Measurements from ENCODE around the gene SALL3. TPM values are rescaled to one million over a fixed set of nuclear protein-coding genes. Genes with fewer than 3 reads are reported as not detected.

SALL3 gene
- total and polyA plus RNA-seq, 2 experiments from 2014 or later, result 16.9 to 39.8 TPM

DNA sequence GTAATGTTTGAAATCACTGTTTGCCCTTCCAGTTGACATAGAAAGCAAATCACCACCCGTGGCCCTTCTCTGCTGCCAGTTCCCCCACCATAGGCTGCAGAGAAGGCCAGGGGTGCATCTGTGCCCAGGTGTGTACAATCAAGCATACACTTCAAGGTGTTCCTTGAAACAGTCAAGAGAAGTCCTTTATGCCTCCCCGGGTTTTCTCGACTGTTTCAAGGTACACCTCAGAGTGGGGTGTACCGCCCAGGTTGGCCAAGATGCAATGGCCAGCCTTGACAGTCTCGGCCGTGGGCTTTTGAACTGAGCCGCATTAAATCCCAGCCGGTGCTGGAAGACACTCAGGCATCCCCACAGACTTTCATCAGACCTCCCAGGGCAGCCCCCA is 68.6 kb downstream of the SALL3 start:
- H3K27me3 ChIP-seq (ENCODE audit: insufficient read depth), result no peaks in the 10 kb centered on the region
- no peaks in the 10 kb centered on the region for H3K9me2 ChIP-seq (ENCODE audit: insufficient read depth)
- H3K9me3 Mint-ChIP-seq, result peaks cover 11% of the 10 kb centered on the region
- H3K27ac Mint-ChIP-seq, result no peak overlapping the region
- H3K4me1 ChIP-seq (ENCODE audit: insufficient read depth), result no peaks in the 10 kb centered on the region
- TF ChIP-seq POLR2AphosphoS5 (IDR thresholded peaks at IDR 0.05; ENCODE audit: low read depth) (no peak), CREB1 (CRISPR knock-in tag; IDR thresholded peaks at IDR 0.05; ENCODE audit: low read depth) (no peak), EZH2phosphoT487 (IDR thresholded peaks at IDR 0.05; ENCODE audit: unreplicated experiment) (no peak), STAT1 (IDR thresholded peaks at IDR 0.05; ENCODE audit: unreplicated experiment) (no peak)
- H3K36me3 ChIP-seq (ENCODE audit: insufficient read depth), result no peaks in the 10 kb centered on the region
- no peak overlapping the region for H3K4me2 ChIP-seq
- DNase-seq (ENCODE audit: low spot score) (no peak), ATAC-seq (no peak)
- H3K27me3 Mint-ChIP-seq (ENCODE audit: insufficient read depth, low read depth, poor library complexity), result peaks cover 12% of the 10 kb centered on the region
- no peak overlapping the region for H2AFZ ChIP-seq
- no peak overlapping the region for H3K4me3 Mint-ChIP-seq
- H3K4me3 ChIP-seq, result no peak overlapping the region
- no peaks in the 10 kb centered on the region for H4K20me1 ChIP-seq (replicated peaks; ENCODE audit: insufficient read depth)
- peaks cover 2% of the 10 kb centered on the region; the same call in 2 of the 3 replicates for H3K4me1 Mint-ChIP-seq
- no peaks in the 10 kb centered on the region for H3K79me2 ChIP-seq (replicated peaks; ENCODE audit: insufficient read depth)
- no peaks in the 10 kb centered on the region; the same call in 2 of the 3 replicates for H3K36me3 Mint-ChIP-seq (ENCODE audit: low read depth)
- no peaks in the 10 kb centered on the region for H3F3A ChIP-seq (replicated peaks; ENCODE audit: low read depth)
- H3K27ac ChIP-seq (ENCODE audit: low read depth), result no peak overlapping the region

DNA sequence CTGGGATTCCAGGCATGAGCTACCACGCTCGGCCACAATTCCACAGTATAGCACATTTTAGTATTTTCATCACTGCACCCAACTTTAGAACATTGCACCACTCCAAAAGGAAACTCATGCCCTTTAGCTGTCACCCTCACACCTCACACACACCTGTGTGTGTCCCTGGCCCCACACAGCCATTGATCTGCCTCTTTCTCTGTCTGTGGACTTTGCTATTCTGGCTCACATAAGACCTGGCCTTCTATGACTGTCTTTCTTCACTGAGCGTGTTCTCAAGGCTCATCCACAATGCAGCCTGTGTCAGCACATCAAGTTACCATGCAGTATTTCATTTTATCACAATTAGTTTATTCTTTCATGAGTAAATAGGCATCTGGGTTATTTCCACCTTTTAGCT is 69.9 kb downstream of the SALL3 start:
- no peak overlapping the region for H2AFZ ChIP-seq
- no peaks in the 10 kb centered on the region for H3K36me3 ChIP-seq (ENCODE audit: insufficient read depth)
- Mint-ChIP-seq H3K36me3 (ENCODE audit: low read depth) (no peaks in the 10 kb centered on the region), H3K4me1 (peaks cover 2% of the 10 kb centered on the region; the same call in 2 of the 3 replicates), H3K9me3 (peaks cover 5% of the 10 kb centered on the region; the same call in 2 of the 3 replicates), H3K4me3 (no peak overlapping the region), H3K27ac (no peak overlapping the region), H3K27me3 (ENCODE audit: insufficient read depth, low read depth, poor library complexity) (peaks cover 12% of the 10 kb centered on the region)
- H3K4me2 ChIP-seq, result no peak overlapping the region
- no peaks in the 10 kb centered on the region for H3K9me2 ChIP-seq (ENCODE audit: insufficient read depth)
- no peaks in the 10 kb centered on the region for H3K4me1 ChIP-seq (ENCODE audit: insufficient read depth)
- no peak for DNase-seq (ENCODE audit: low spot score)
- H3K4me3 ChIP-seq, result no peak overlapping the region
- ATAC-seq, result no peak
- no peak overlapping the region for H3K27ac ChIP-seq (ENCODE audit: low read depth)
- H3K79me2 ChIP-seq (replicated peaks; ENCODE audit: insufficient read depth), result no peaks in the 10 kb centered on the region
- H3K27me3 ChIP-seq (ENCODE audit: insufficient read depth), result no peaks in the 10 kb centered on the region
- H4K20me1 ChIP-seq (replicated peaks; ENCODE audit: insufficient read depth), result no peaks in the 10 kb centered on the region
- H3F3A ChIP-seq (replicated peaks; ENCODE audit: low read depth), result no peaks in the 10 kb centered on the region
- no peak for TF ChIP-seq POLR2AphosphoS5 (IDR thresholded peaks at IDR 0.05; ENCODE audit: low read depth)
- no peak for TF ChIP-seq CREB1 (CRISPR knock-in tag; IDR thresholded peaks at IDR 0.05; ENCODE audit: low read depth)
- TF ChIP-seq, protein P1, sequence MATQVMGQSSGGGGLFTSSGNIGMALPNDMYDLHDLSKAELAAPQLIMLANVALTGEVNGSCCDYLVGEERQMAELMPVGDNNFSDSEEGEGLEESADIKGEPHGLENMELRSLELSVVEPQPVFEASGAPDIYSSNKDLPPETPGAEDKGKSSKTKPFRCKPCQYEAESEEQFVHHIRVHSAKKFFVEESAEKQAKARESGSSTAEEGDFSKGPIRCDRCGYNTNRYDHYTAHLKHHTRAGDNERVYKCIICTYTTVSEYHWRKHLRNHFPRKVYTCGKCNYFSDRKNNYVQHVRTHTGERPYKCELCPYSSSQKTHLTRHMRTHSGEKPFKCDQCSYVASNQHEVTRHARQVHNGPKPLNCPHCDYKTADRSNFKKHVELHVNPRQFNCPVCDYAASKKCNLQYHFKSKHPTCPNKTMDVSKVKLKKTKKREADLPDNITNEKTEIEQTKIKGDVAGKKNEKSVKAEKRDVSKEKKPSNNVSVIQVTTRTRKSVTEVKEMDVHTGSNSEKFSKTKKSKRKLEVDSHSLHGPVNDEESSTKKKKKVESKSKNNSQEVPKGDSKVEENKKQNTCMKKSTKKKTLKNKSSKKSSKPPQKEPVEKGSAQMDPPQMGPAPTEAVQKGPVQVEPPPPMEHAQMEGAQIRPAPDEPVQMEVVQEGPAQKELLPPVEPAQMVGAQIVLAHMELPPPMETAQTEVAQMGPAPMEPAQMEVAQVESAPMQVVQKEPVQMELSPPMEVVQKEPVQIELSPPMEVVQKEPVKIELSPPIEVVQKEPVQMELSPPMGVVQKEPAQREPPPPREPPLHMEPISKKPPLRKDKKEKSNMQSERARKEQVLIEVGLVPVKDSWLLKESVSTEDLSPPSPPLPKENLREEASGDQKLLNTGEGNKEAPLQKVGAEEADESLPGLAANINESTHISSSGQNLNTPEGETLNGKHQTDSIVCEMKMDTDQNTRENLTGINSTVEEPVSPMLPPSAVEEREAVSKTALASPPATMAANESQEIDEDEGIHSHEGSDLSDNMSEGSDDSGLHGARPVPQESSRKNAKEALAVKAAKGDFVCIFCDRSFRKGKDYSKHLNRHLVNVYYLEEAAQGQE (IDR thresholded peaks at IDR 0.05; ENCODE audit: unreplicated experiment), result no peak
- TF ChIP-seq STAT1 (IDR thresholded peaks at IDR 0.05; ENCODE audit: unreplicated experiment), result no peak
- TF ChIP-seq, protein P2, sequence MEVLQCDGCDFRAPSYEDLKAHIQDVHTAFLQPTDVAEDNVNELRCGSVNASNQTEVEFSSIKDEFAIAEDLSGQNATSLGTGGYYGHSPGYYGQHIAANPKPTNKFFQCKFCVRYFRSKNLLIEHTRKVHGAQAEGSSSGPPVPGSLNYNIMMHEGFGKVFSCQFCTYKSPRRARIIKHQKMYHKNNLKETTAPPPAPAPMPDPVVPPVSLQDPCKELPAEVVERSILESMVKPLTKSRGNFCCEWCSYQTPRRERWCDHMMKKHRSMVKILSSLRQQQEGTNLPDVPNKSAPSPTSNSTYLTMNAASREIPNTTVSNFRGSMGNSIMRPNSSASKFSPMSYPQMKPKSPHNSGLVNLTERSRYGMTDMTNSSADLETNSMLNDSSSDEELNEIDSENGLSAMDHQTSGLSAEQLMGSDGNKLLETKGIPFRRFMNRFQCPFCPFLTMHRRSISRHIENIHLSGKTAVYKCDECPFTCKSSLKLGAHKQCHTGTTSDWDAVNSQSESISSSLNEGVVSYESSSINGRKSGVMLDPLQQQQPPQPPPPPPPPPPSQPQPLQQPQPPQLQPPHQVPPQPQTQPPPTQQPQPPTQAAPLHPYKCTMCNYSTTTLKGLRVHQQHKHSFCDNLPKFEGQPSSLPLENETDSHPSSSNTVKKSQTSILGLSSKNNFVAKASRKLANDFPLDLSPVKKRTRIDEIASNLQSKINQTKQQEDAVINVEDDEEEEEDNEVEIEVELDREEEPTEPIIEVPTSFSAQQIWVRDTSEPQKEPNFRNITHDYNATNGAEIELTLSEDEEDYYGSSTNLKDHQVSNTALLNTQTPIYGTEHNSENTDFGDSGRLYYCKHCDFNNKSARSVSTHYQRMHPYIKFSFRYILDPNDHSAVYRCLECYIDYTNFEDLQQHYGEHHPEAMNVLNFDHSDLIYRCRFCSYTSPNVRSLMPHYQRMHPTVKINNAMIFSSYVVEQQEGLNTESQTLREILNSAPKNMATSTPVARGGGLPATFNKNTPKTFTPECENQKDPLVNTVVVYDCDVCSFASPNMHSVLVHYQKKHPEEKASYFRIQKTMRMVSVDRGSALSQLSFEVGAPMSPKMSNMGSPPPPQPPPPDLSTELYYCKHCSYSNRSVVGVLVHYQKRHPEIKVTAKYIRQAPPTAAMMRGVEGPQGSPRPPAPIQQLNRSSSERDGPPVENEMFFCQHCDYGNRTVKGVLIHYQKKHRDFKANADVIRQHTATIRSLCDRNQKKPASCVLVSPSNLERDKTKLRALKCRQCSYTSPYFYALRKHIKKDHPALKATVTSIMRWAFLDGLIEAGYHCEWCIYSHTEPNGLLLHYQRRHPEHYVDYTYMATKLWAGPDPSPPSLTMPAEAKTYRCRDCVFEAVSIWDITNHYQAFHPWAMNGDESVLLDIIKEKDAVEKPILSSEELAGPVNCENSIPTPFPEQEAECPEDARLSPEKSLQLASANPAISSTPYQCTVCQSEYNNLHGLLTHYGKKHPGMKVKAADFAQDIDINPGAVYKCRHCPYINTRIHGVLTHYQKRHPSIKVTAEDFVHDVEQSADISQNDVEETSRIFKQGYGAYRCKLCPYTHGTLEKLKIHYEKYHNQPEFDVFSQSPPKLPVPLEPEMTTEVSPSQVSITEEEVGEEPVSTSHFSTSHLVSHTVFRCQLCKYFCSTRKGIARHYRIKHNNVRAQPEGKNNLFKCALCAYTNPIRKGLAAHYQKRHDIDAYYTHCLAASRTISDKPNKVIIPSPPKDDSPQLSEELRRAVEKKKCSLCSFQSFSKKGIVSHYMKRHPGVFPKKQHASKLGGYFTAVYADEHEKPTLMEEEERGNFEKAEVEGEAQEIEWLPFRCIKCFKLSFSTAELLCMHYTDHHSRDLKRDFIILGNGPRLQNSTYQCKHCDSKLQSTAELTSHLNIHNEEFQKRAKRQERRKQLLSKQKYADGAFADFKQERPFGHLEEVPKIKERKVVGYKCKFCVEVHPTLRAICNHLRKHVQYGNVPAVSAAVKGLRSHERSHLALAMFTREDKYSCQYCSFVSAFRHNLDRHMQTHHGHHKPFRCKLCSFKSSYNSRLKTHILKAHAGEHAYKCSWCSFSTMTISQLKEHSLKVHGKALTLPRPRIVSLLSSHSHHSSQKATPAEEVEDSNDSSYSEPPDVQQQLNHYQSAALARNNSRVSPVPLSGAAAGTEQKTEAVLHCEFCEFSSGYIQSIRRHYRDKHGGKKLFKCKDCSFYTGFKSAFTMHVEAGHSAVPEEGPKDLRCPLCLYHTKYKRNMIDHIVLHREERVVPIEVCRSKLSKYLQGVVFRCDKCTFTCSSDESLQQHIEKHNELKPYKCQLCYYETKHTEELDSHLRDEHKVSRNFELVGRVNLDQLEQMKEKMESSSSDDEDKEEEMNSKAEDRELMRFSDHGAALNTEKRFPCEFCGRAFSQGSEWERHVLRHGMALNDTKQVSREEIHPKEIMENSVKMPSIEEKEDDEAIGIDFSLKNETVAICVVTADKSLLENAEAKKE (CRISPR knock-in tag; IDR thresholded peaks at IDR 0.05), result no peak
- TF ChIP-seq ZNF331 (CRISPR knock-in tag; IDR thresholded peaks at IDR 0.05; ENCODE audit: low read depth), result no peak
- TF ChIP-seq, protein P3, sequence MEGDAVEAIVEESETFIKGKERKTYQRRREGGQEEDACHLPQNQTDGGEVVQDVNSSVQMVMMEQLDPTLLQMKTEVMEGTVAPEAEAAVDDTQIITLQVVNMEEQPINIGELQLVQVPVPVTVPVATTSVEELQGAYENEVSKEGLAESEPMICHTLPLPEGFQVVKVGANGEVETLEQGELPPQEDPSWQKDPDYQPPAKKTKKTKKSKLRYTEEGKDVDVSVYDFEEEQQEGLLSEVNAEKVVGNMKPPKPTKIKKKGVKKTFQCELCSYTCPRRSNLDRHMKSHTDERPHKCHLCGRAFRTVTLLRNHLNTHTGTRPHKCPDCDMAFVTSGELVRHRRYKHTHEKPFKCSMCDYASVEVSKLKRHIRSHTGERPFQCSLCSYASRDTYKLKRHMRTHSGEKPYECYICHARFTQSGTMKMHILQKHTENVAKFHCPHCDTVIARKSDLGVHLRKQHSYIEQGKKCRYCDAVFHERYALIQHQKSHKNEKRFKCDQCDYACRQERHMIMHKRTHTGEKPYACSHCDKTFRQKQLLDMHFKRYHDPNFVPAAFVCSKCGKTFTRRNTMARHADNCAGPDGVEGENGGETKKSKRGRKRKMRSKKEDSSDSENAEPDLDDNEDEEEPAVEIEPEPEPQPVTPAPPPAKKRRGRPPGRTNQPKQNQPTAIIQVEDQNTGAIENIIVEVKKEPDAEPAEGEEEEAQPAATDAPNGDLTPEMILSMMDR (conservative IDR thresholded peaks at IDR 0.05; ENCODE audit: low read depth in 2 of 2), result no peak
- TF ChIP-seq ZNF114 (CRISPR knock-in tag; IDR thresholded peaks at IDR 0.05), result no peak
- TF ChIP-seq JUNB (IDR thresholded peaks at IDR 0.05; ENCODE audit: unreplicated experiment), result no peak

Data from GM23338 (cell line).